GM23248 (cell line): Measurements from ENCODE around the gene C11orf91.

Experiments
- EZH2 ChIP-seq: fragments of 200-600 bp; sonication (generic); IDR thresholded peaks from 2 replicates; pipeline ENCODE4 v1.6.1; 2018; ENCODE audit warnings: antibody characterized with exemption, mild to moderate bottlenecking; ENCODE audit not compliant: insufficient read depth, poor library complexity, severe bottlenecking
- EZH2phosphoT487 ChIP-seq: fragments of 200-600 bp; sonication (generic); IDR thresholded peaks from 2 replicates; pipeline ENCODE4 v1.6.1; 2018; ENCODE audit warnings: antibody characterized with exemption, moderate library complexity, mild to moderate bottlenecking, low read depth; ENCODE audit not compliant: insufficient read depth

GRCh38 chr11:33722590-33723234 lies 22.1 kb upstream of the C11orf91 start:
- TF ChIP-seq EZH2 (no peak), EZH2phosphoT487 (0 out of 2 replicates have a peak, but pooled peaks have one; percentile 16)
